ENCODE data around the gene MRPL49. TPM values are rescaled to one million over a fixed set of nuclear protein-coding genes. Genes with fewer than 3 reads are reported as not detected.

The MRPL49 gene
- total and polyA plus RNA-seq, 2 of the 13 experiments (the other 11 are each of a cell fraction or from before 2014, with no cell fraction given): 39.2 to 53.3 TPM

GRCh38 chr11:65111744-65112545 is 10.2 kb upstream of the MRPL49 start, which contains the start of gene TM7SF2 (continued):
- TF ChIP-seq EP300 (IDR thresholded peaks at IDR 0.05; ENCODE audit: low read depth in 2 of 2, low read length in 2 of 2): no peak
- TF ChIP-seq EP300 (CRISPR knock-in tag; IDR thresholded peaks at IDR 0.05; ENCODE audit: borderline replicate concordance): no peak
- TF ChIP-seq ZNF501 (CRISPR knock-in tag; IDR thresholded peaks at IDR 0.05): peak; percentile 68; the same call in 1 of the 2 replicates
- TF ChIP-seq SP1 (IDR thresholded peaks at IDR 0.05): no peak
- peak; percentile 87 for TF ChIP-seq SP1 (CRISPR knock-in tag; IDR thresholded peaks at IDR 0.05)
- peak; percentile 57; the same call in 1 of the 2 replicates for TF ChIP-seq TARDBP (CRISPR knock-in tag; IDR thresholded peaks at IDR 0.05)
- peak; percentile 69 for TF ChIP-seq ZNF18 (CRISPR knock-in tag; IDR thresholded peaks at IDR 0.05; ENCODE audit: insufficient replicate concordance)
- 0 out of 2 replicates have a peak, but pooled peaks have one; percentile 6 for TF ChIP-seq ZNF224 (CRISPR knock-in tag; IDR thresholded peaks at IDR 0.05)
- peak; percentile 21; the same call in 1 of the 2 replicates for TF ChIP-seq XBP1 (CRISPR knock-in tag; IDR thresholded peaks at IDR 0.05)
- no peak; the same call in 1 of the 2 replicates for TF ChIP-seq HNF4A (CRISPR knock-in tag; IDR thresholded peaks at IDR 0.05)
- 0 out of 2 replicates have a peak, but pooled peaks have one; percentile 13 for TF ChIP-seq ELF3 (CRISPR knock-in tag; IDR thresholded peaks at IDR 0.05)
- peak; percentile 58; the same call in 1 of the 2 replicates for TF ChIP-seq MLXIP (CRISPR knock-in tag; IDR thresholded peaks at IDR 0.05; ENCODE audit: borderline replicate concordance)
- TF ChIP-seq ZFP82 (CRISPR knock-in tag; IDR thresholded peaks at IDR 0.05; ENCODE audit: borderline replicate concordance): peak; percentile 79; the same call in 1 of the 2 replicates
- peak; percentile 70 for TF ChIP-seq SNAPC4 (CRISPR knock-in tag; IDR thresholded peaks at IDR 0.05)
- peak; percentile 87 for TF ChIP-seq ZC3H13 (CRISPR knock-in tag; IDR thresholded peaks at IDR 0.05)
- TF ChIP-seq GABPA (IDR thresholded peaks at IDR 0.05; ENCODE audit: low read depth, low read length): no peak
- TF ChIP-seq GABPA (CRISPR knock-in tag; IDR thresholded peaks at IDR 0.05; ENCODE audit: low read depth): peak; percentile 44; the same call in 1 of the 2 replicates

Measured in HepG2 (cell line).